Brain microvascular endothelial cell (primary cell): ENCODE data around the gene TPP1.

Experiments used
- DNase-seq: peaks from one replicate; pipeline ENCODE4 v3.0.0-alpha.2; 2020
- H3K27ac ChIP-seq: fragments of 250-450 bp; sonication (Bioruptor Pico); 2 replicates; pipeline ENCODE4 v1.5.1; 2020; ENCODE audit warnings: mild to moderate bottlenecking, moderate library complexity
- H3K27me3 ChIP-seq: fragments of 250-450 bp; sonication (Bioruptor Pico); replicated peaks from 2 replicates; pipeline ENCODE4 v1.5.1; 2020; ENCODE audit warnings: mild to moderate bottlenecking
- H3K36me3 ChIP-seq: fragments of 250-450 bp; sonication (Bioruptor Pico); replicated peaks from 2 replicates; pipeline ENCODE4 v1.5.1; 2020; ENCODE audit warnings: mild to moderate bottlenecking
- H3K4me3 ChIP-seq: 2 replicates; pipeline ENCODE4 v1.5.1; 2011; ENCODE audit warnings: low read depth, mild to moderate bottlenecking, control low read depth, low read length, moderate library complexity
- CTCF ChIP-seq: IDR thresholded peaks from 2 replicates; pipeline ENCODE4 v1.5.1; 2011; ENCODE audit warnings: low read depth, mild to moderate bottlenecking, moderate library complexity, low read length, control low read depth, inconsistent platforms; ENCODE audit errors: missing control alignments
- in situ Hi-C: cut with HindIII; loops from 2 replicates; pipeline ENCODE4 v1.10.0; 2017; ENCODE audit warnings: low sequenced_read_pairs, low pct_ligation_motif_present

The TPP1 gene

DNA sequence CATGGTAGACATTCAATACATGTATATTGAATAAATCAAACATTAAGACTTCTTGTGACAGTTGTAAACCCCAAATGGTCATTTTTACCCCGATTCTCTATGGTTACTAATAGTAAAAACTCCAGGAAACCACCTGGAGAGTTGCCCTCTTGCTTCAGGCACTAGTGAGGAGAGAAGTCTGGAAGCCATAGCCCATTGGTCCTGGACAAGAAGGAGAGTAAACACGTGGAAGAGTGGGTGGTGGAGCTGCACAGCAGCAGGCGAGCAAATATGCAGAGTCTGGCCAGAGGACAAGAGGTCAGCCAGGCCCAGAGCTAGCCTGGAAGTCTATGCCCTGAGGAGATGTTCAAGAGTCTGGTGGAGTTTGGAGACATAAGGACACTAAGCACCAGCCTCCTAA lies 18.6 kb upstream of the TPP1 start:
- no peak for TF ChIP-seq CTCF
- no peak for DNase-seq
- Histone ChIP-seq H3K4me3 (no peak overlapping the region), H3K27ac (no peak overlapping the region), H3K36me3 (no peaks in the 10 kb centered on the region), H3K27me3 (no peaks in the 10 kb centered on the region)
- in situ Hi-C loops, result no loop called here

GRCh38 chr11:6636480-6636879 lies 17.3 kb upstream of the TPP1 start:
- Histone ChIP-seq H3K27me3 (no peaks in the 10 kb centered on the region), H3K27ac (no peak overlapping the region), H3K36me3 (no peaks in the 10 kb centered on the region), H3K4me3 (no peak overlapping the region)
- in situ Hi-C loops, result no loop called here
- DNase-seq, result no peak
- no peak for TF ChIP-seq CTCF

DNA sequence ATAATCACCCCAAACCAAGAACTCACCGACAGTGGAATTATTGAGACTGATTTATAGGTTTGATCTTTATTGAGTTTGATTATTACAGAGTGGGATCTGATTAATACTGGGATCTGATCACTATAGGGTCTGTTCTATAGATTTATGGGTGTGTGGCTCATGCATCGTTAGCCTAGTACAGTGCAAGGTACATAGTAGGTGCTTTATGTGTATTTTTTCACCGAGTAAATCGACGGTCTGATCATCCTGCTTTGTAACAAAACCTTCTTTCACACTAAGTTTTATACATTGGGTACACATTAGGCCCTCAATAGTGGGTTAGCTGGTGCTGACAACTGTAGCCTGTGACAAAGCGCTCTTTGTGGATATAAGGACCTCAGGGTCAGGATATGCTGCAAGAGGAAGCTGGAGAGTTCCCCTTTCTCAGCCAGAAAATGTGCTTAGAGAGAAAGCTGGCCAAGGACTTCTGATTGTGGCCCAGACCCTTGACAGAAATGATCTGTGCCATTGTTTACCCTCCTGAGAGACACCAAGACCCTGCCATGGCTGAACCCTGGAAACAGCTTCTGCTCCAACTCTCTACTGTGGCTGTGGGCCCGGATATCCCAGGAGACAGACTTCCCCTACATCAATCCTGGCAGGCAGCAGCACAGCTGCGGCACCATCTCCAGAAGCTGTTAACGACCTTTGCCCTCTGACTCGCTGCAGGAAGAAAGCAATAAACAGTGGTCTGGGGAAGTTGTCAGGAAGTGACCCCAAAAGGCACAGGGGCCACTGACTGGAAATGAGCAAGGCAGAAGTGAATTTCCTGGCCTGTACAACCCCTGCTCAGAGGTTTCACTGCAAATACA lies 16.1 kb upstream of the TPP1 start:
- Histone ChIP-seq H3K27ac (no peak overlapping the region), H3K27me3 (no peaks in the 10 kb centered on the region), H3K4me3 (no peak overlapping the region), H3K36me3 (no peaks in the 10 kb centered on the region)
- DNase-seq, result no peak
- in situ Hi-C loops, result no loop called here
- TF ChIP-seq CTCF, result no peak

DNA sequence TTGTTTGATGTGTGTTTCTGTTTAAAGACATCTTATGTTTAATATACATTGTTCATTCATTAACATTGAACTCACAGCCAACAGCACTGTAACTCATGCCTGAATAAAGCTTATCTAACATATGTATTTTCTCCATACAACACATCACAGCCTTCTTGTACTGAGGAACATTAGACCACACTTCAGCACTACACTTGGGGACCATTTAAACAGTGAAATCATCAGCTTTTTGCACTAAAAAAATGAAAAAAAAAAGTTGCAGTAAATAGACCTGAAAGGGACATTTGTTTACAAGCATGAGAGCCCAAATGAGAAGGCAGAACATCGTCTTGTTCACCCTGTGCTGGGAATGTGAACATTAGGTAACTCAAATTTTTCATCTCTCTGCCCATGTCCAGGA lies 15.3 kb upstream of the TPP1 start:
- DNase-seq, result no peak
- H3K27me3 ChIP-seq, result no peaks in the 10 kb centered on the region
- no peak overlapping the region for H3K27ac ChIP-seq
- TF ChIP-seq CTCF, result no peak
- H3K4me3 ChIP-seq, result no peak overlapping the region
- in situ Hi-C loops, result no loop called here
- H3K36me3 ChIP-seq, result no peaks in the 10 kb centered on the region

DNA sequence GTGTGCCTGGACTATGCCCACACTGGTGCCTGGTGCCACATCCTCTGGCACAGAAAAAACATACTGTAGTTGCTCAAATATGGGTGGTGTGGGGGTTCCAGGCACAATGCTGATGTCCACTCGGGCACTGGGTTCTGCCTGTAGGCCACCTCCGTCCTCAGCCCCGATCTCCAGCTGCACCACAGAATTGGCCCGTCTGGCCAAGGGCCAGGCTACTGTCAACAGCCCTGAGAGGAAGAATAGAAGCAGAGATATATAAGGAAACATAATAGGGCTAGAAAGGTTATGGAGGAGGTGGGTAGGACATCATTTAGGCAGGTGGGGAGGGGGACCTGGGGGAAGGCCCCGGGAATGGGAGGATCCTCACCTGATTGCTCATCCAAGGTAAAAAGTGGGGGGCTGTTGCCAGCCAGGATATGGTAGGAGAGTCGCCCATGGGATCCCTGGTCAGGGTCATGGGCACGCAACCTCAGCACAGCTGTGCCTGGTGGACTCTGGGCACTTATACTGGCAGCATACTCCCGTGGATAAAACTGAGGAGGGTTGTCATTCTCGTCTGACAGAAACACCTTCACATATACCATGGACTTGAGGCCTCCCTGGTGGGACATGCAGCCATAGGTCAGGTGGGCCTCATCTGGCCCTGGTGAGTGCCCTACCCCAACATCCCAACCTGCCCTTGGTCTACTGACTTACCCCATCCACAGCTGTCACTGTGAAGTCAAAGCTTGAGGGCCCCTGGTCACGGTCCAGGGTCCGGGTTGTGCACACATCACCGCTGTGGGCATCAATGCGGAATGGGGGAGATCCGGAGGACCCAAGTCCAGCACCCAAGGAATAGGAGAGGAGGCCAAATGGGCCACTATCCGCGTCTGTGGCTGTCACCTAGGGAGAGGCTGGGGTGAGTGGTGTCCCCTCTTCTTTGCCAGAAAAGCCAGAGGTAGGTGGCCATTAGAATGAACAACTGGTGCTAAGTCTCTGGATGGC lies 14.5 kb upstream of the TPP1 start:
- H3K27me3 ChIP-seq, result no peaks in the 10 kb centered on the region
- no peak overlapping the region for H3K4me3 ChIP-seq
- DNase-seq, result no peak
- no peaks in the 10 kb centered on the region for H3K36me3 ChIP-seq
- TF ChIP-seq CTCF, result no peak
- in situ Hi-C loops, result no loop called here
- H3K27ac ChIP-seq, result no peak overlapping the region
